ENCODE results near the gene TEAD3. TPM values are rescaled to one million over a fixed set of nuclear protein-coding genes. Genes with fewer than 3 reads are reported as not detected.
A peak's percentile ranks its signal among the peaks of the same experiment; 100 is the strongest.

The TEAD3 gene
- total and polyA plus RNA-seq, 10 of the 15 experiments (the other 5 are each of a cell fraction or from before 2014, with no cell fraction given) = 0.02 to 0.28 (median 0.18) TPM; not detected in 5

DNA sequence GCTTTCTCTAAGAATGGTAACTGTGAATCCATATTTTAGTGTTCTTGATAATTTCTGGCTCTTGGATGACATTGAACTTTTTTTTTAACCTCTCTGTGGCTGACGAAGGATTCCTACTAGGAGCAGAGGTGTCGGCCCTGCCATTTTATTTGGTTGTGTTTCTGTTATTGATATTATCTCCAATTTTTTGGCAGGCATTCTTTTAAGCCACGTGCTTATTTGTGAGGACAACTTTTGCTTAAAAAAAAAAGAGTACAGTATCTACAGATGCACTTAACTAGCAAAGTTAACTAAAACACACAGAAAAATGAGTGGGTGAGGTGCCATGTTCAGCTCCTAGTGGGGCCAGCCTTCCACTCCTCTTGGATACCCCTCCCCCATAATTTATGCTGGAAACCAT, 43.6 kb downstream of the TEAD3 start (continued):
- TF ChIP-seq IRF4 (IDR thresholded peaks at IDR 0.05; ENCODE audit: low read depth, low read length) = no peak
- no peak for TF ChIP-seq POLR2AphosphoS5 (IDR thresholded peaks at IDR 0.05; ENCODE audit: low read length)
- no peak for TF ChIP-seq EP300 (IDR thresholded peaks at IDR 0.05; ENCODE audit: borderline replicate concordance in 1 of 2, control insufficient read depth in 1 of 2, low read depth in 2 of 2, low read length in 2 of 2)

DNA sequence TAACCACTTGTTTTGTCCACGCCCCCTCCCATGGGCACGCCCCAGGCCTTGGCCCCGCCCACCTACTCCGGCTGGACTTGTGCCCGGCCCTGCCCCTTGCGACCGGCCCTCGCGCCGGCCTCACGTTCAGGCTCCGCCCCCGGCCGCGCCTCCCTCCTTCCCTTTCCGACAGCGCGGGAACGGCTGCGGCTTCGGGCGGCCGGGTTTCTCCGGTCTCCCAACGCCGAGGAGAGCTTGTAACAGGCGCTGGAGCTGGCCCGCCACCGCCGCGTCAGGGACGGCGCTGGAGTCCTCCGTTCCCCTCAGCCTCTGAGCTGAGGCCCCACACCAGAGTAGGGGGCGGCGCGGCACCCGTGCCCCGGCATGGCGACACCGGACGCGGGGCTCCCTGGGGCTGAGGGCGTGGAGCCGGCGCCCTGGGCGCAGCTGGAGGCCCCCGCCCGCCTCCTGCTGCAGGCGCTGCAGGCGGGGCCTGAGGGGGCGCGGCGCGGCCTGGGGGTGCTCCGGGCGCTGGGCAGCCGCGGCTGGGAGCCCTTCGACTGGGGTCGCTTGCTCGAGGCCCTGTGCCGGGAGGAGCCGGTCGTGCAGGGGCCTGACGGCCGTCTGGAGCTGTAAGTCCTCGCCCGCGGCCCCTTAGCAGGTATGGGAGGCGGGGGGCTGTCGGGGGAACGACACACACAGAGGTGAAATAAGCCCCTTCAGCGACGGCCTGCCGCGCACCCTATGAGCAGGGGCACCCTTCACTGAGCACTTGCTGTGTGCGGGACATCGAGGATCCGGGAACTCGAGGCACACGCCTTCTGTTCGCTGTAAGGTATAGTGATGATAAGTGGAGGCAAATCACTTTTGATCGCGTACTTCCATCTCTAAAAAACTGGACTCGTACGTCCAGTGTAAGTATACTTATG, 44.4 kb downstream of the TEAD3 start, which contains the start of gene FANCE:
TSS of gene FANCE (plus strand) at position 156 of the 908 bp plus-strand sequence. CDS start at position 364, 208 bp downstream.
- intact Hi-C loops (cut with micrococcal nuclease; ENCODE audit: unreplicated experiment) = loop anchor here (2.0 kb wide), 1 partner anchor 16 kb away; the partner anchor contains the start of gene RPL10A
- SMC1A ChIA-PET (ENCODE audit: uncharacterized antibody, unreplicated experiment) = interaction anchor here (2.0 to 6.8 kb wide), 6 partner anchors 15 to 159 kb away, joined by 7 to 116 read pairs (median 12); partner anchors contain the start of genes DEF6, PPARD and RPL10A
- H2AFZ ChIP-seq (ENCODE audit: control insufficient read depth, low read depth, low read length) = peak within 1 kb of the TSS; percentile 93
- peak; percentile 91 for FAIRE-seq
- POLR2A ChIA-PET = interaction anchor here (0.8 to 1.1 kb wide), 5 partner anchors 9 to 151 kb away, joined by 3 read pairs; partner anchors contain the start of gene RPL10A
- H3K79me2 ChIP-seq (ENCODE audit: control insufficient read depth, insufficient read depth, low read length) = peaks cover 4% of the 10 kb centered on the region
- in situ Hi-C loops (cut with MboI) = loop anchor here (5.0 kb wide), 1 partner anchor 110 kb away; the partner anchor contains the start of gene PPARD
- H3K4me1 ChIP-seq (ENCODE audit: control insufficient read depth, insufficient read depth, low read length) = peaks cover 10% of the 10 kb centered on the region
- under 1% methylated on average over 82 of the region's 87 CpGs for WGBS (ENCODE audit: insufficient coverage, insufficient replicate concordance, low lambda C conversion rate, missing lambda C conversion rate)
- H3K27me3 ChIP-seq (replicated peaks in 1 of 2; ENCODE audit: control insufficient read depth in 2 of 2, insufficient read depth in 2 of 2, low read length in 1 of 2) = 0 out of 4 replicates have a peak, but pooled peaks cover 0 to 3% of the 10 kb centered on the region in 2 experiments
- H3K4me2 ChIP-seq (ENCODE audit: control insufficient read depth, insufficient read depth) = peak within 1 kb of the TSS; percentile 94
- CTCF ChIA-PET = interaction anchor here (1.1 to 6.5 kb wide), 9 partner anchors 16 to 188 kb away, joined by 3 to 177 read pairs (median 20); partner anchors contain the start of genes DEF6, PPARD and RPL10A
- RAD21 ChIA-PET (ENCODE audit: unreplicated experiment) = interaction anchor here (0.6 to 8.7 kb wide), 7 partner anchors 12 to 284 kb away, joined by 3 to 125 read pairs (median 6); partner anchors contain the start of genes ARMC12, DEF6, PPARD and RPL10A
- no peaks in the 10 kb centered on the region for H3K9me3 ChIP-seq (replicated peaks; ENCODE audit: control insufficient read depth, insufficient read depth, low read length)
- peak within 1 kb of the TSS; percentile 72 for H3K9ac ChIP-seq (ENCODE audit: control insufficient read depth, insufficient read depth, low read length)
- H4K20me1 ChIP-seq (ENCODE audit: control insufficient read depth, insufficient read depth) = no peaks in the 10 kb centered on the region
- peak within 1 kb of the TSS; percentile 38; the same call in 1 of the 2 replicates for H3K27ac ChIP-seq (ENCODE audit: control insufficient read depth, insufficient read depth)
- peak; percentile 72 for DNase-seq (ENCODE audit: low read depth, low spot score)
- H3K4me3 ChIP-seq = peak within 1 kb of the TSS; percentile 81
- BruUV-seq (replicated peaks) = no TSS peak
- peak; percentile 95 for ATAC-seq
- H3K36me3 ChIP-seq (ENCODE audit: control insufficient read depth in 2 of 2, insufficient read depth in 2 of 2, low read length in 1 of 2) = peaks cover 0 to 1% of the 10 kb centered on the region in 2 experiments; a peak in 2 of 4 replicates
- TF ChIP-seq NR2C1 (IDR thresholded peaks at IDR 0.05) (no peak), HDAC2 (IDR thresholded peaks at IDR 0.05) (no peak), BHLHE40 (IDR thresholded peaks at IDR 0.05; ENCODE audit: borderline replicate concordance in 1 of 2, low read depth in 2 of 2, low read length in 1 of 2) (peak; percentile 66 to 85; a peak in 3 of 4 replicates), ZNF217 (IDR thresholded peaks at IDR 0.05) (0 out of 2 replicates have a peak, but pooled peaks have one; percentile 47), CHD2 (IDR thresholded peaks at IDR 0.05; ENCODE audit: borderline replicate concordance, low read depth, low read length) (no peak), MEF2A (IDR thresholded peaks at IDR 0.05; ENCODE audit: insufficient read depth, low read depth, low read length) (no peak), CBX5 (IDR thresholded peaks at IDR 0.05; ENCODE audit: low read depth) (no peak), SMAD5 (IDR thresholded peaks at IDR 0.05; ENCODE audit: low read depth) (no peak), ZNF622 (IDR thresholded peaks at IDR 0.05) (no peak), CEBPB (IDR thresholded peaks at IDR 0.05; ENCODE audit: borderline replicate concordance in 1 of 2, low read depth in 2 of 2, low read length in 2 of 2) (no peak), TCF3 (IDR thresholded peaks at IDR 0.05; ENCODE audit: borderline replicate concordance, insufficient read depth, low read depth, low read length) (0 out of 2 replicates have a peak, but pooled peaks have one; percentile 26)
- TF ChIP-seq, protein P1, sequence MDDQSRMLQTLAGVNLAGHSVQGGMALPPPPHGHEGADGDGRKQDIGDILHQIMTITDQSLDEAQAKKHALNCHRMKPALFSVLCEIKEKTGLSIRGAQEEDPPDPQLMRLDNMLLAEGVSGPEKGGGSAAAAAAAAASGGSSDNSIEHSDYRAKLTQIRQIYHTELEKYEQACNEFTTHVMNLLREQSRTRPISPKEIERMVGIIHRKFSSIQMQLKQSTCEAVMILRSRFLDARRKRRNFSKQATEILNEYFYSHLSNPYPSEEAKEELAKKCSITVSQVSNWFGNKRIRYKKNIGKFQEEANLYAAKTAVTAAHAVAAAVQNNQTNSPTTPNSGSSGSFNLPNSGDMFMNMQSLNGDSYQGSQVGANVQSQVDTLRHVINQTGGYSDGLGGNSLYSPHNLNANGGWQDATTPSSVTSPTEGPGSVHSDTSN (IDR thresholded peaks at IDR 0.05; ENCODE audit: insufficient replicate concordance, low read depth, low read length) = no peak
- TF ChIP-seq, protein P2, sequence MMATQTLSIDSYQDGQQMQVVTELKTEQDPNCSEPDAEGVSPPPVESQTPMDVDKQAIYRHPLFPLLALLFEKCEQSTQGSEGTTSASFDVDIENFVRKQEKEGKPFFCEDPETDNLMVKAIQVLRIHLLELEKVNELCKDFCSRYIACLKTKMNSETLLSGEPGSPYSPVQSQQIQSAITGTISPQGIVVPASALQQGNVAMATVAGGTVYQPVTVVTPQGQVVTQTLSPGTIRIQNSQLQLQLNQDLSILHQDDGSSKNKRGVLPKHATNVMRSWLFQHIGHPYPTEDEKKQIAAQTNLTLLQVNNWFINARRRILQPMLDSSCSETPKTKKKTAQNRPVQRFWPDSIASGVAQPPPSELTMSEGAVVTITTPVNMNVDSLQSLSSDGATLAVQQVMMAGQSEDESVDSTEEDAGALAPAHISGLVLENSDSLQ (IDR thresholded peaks at IDR 0.05) = no peak

Data from GM12878 (cell line).